ENCODE data around the gene NOSTRIN. TPM values are rescaled to one million over a fixed set of nuclear protein-coding genes. Genes with fewer than 3 reads are reported as not detected.

NOSTRIN gene
- total RNA-seq, 1 experiment from 2014 or later: not detected

DNA sequence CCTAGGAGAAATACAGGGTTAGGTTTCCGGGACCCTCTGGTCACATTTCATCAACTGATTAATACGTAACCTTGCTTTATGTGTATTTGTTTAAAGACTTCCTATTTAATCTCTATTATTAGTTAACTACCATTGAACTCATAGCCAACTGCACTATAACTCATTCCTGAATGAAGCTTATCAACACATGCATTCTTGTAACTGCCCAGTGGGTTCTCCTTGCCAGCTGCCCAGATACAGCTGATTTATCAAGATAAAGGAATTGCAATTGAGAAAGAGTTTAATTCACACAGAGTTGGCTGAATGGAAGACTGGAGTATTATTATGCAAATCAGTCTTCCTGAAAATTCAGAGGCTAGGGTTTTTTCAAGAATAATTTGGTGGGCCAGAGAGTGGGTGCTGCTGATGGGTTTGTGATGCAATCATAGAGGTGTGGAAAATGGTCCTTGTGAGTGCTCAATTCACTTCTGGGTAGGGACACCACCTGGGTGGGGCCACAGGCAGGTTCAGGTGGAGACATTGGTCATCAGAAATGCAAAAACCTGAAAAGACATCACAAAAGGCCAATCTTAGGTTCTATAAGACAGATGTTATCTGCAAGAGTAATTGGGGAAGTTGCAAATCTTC is 21.1 kb upstream of the NOSTRIN start:
- Mint-ChIP-seq H3K4me3 (no peak overlapping the region), H3K4me1 (peaks cover 35 to 47% of the 10 kb centered on the region in 2 experiments), H3K27ac (peak overlapping the region in 2 of 3 experiments; percentile 48 to 60; a peak in 3 of 7 replicates), H3K27me3 (ENCODE audit: low read depth) (peaks cover 2% of the 10 kb centered on the region; the same call in 1 of the 2 replicates), H3K9me3 (peaks cover 0 to 5% of the 10 kb centered on the region in 2 experiments; a peak in 2 of 5 replicates), H3K36me3 (ENCODE audit: insufficient read depth in 1 of 3, low read depth in 3 of 3) (peaks cover 2 to 8% (median 5%) of the 10 kb centered on the region in 3 experiments; a peak in 4 of 7 replicates)
- H3K14ac ChIP-seq (ENCODE audit: insufficient read depth, low read length): no peak overlapping the region
- H3K23me2 ChIP-seq (ENCODE audit: insufficient read length, low read depth, low read length, poor library complexity, severe bottlenecking): no peaks in the 10 kb centered on the region
- no peak overlapping the region for H3K27ac ChIP-seq (ENCODE audit: insufficient read length, low read depth, low read length)
- H3K9me3 ChIP-seq (ENCODE audit: control insufficient read depth, low read depth, low read length): no peaks in the 10 kb centered on the region
- H2BK20ac ChIP-seq (ENCODE audit: low read depth, low read length, poor library complexity, severe bottlenecking): no peak overlapping the region
- H3K9ac ChIP-seq (ENCODE audit: extremely low read depth, insufficient read length, low read length): no peak overlapping the region
- H2AFZ ChIP-seq (ENCODE audit: low read length): no peak overlapping the region
- no peaks in the 10 kb centered on the region for H3K27me3 ChIP-seq (ENCODE audit: insufficient read depth, low read length)
- no peak overlapping the region for H2BK15ac ChIP-seq (ENCODE audit: low read depth, low read length)
- H4K5ac ChIP-seq (ENCODE audit: insufficient read length, low read depth, low read length): no peak overlapping the region
- no peak overlapping the region for H4K8ac ChIP-seq (replicated peaks; ENCODE audit: insufficient read length, low read depth, low read length)
- no peak overlapping the region for H3T11ph ChIP-seq (ENCODE audit: low read length)
- TF ChIP-seq, protein P1, sequence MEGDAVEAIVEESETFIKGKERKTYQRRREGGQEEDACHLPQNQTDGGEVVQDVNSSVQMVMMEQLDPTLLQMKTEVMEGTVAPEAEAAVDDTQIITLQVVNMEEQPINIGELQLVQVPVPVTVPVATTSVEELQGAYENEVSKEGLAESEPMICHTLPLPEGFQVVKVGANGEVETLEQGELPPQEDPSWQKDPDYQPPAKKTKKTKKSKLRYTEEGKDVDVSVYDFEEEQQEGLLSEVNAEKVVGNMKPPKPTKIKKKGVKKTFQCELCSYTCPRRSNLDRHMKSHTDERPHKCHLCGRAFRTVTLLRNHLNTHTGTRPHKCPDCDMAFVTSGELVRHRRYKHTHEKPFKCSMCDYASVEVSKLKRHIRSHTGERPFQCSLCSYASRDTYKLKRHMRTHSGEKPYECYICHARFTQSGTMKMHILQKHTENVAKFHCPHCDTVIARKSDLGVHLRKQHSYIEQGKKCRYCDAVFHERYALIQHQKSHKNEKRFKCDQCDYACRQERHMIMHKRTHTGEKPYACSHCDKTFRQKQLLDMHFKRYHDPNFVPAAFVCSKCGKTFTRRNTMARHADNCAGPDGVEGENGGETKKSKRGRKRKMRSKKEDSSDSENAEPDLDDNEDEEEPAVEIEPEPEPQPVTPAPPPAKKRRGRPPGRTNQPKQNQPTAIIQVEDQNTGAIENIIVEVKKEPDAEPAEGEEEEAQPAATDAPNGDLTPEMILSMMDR (conservative IDR thresholded peaks at IDR 0.05): no peak
- no peak overlapping the region for H2BK12ac ChIP-seq (ENCODE audit: insufficient read length, low read depth, low read length)
- no peak for DNase-seq
- no peak overlapping the region for H3K4ac ChIP-seq (ENCODE audit: low read depth, low read length)
- H2BK5ac ChIP-seq (ENCODE audit: insufficient read length, low read length): no peak overlapping the region
- peaks cover 12% of the 10 kb centered on the region; the same call in 1 of the 2 replicates for H3K4me1 ChIP-seq (ENCODE audit: insufficient read depth, low read length)
- no peaks in the 10 kb centered on the region for H3K79me1 ChIP-seq (ENCODE audit: insufficient read depth, low read depth, low read length, poor library complexity, severe bottlenecking)
- no peak overlapping the region for H3K56ac ChIP-seq (ENCODE audit: insufficient read length, low read depth, low read length)
- no peak overlapping the region for H2AK5ac ChIP-seq (ENCODE audit: insufficient read length, low read length)
- H3K18ac ChIP-seq (ENCODE audit: insufficient read length, low read depth, low read length): no peak overlapping the region
- no peaks in the 10 kb centered on the region for H3K79me2 ChIP-seq (ENCODE audit: insufficient read depth, low read length)
- no peak overlapping the region for H3K4me2 ChIP-seq (ENCODE audit: insufficient read depth, insufficient read length, low read length)
- no peak overlapping the region for H4K91ac ChIP-seq (ENCODE audit: insufficient read length, low read depth, low read length)
- H3K23ac ChIP-seq (ENCODE audit: insufficient read length, low read depth, low read length): no peak overlapping the region
- no CpG with 5 or more reads among the region's 2 CpGs for WGBS (ENCODE audit: extremely low coverage, insufficient read length, low lambda C conversion rate)
- H4K20me1 ChIP-seq (ENCODE audit: control insufficient read depth, insufficient read depth, insufficient read length): no peaks in the 10 kb centered on the region
- H2BK120ac ChIP-seq (ENCODE audit: low read depth, low read length, poor library complexity, severe bottlenecking): no peak overlapping the region

Measured in H9 (cell line).